Activated CD8-positive, alpha-beta memory T cell treated with anti-CD3 and anti-CD28 coated beads, Interleukin-2, amount 50 U/mL, for 48 hours (primary cell): ENCODE results near the gene BIRC6.
A peak's percentile ranks its signal among the peaks of the same experiment; 100 is the strongest.
"Not testable (repeated sequence)": the region's sequence is repeated elsewhere in the genome, so short reads cannot be mapped to it uniquely, and the experiment has no call there.

Experiments
- DNase-seq: peaks from one replicate; pipeline ENCODE4 v3.0.0-alpha.2; 2020

Gene BIRC6

DNA sequence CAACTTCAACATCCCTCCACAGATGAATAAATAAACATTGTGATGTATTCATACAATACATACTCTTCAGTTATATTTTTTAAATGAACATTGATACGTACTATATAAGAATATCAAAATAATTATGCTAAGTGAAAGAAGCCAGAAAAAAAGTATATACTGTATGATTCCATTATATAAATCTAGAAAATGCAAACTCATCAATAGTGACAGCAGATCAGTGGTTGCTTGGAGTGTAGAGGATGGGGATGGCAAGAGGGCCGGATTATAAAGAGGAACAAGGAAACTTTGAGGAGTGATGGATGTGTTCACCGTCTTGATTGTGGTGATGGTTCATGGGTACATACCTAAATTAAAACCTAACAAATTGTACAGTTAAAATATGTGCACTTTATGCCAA is 268.0 kb downstream of the BIRC6 start:
- DNase-seq = no peak

DNA sequence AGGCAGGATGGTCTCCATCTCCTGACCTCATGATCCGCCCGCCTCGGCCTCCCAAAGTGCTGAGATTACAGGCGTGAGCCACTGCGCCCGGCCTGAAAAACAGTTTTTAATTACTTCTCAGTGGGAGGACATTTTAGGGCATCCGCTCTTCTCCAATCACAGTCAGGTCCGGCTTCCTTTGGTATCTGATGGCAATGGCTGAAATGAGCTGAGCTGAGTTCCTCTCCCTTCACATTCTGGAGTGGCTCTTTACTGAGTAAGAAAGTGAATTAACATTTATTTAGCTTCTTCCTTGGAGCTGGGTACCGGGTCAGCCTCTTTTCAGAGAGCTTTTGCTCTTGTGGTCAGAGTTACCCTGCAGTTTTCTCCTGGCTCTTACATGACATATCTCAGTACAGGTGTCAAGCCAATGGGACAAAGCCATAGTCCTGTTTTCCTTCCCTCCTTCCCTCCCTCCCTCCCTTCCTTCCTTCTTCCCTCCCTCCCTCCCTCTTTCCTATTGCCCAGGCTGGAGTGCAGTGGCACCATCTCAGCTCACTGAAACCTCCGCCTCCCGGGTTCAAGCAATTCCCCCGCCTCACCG is 269.9 kb downstream of the BIRC6 start:
- DNase-seq = no peak

DNA sequence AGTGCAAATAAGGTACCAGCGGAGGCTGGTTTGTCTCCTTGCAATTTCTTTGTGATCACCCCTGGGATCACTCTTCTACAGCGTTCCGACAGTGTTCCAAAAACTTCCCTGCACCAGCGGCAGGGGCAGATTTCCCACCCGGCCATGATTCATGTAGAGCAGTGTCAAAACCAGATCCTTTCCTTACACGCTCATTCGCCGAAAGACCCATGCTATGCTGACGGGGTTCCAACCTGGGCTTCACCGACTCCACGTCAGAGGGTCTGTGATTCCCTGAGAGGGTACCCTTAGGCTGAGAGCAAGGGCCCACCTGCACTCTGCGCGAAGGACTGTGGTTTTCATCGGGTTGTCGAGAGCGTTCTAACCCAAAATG is 270.6 kb downstream of the BIRC6 start:
- DNase-seq = no peak

DNA sequence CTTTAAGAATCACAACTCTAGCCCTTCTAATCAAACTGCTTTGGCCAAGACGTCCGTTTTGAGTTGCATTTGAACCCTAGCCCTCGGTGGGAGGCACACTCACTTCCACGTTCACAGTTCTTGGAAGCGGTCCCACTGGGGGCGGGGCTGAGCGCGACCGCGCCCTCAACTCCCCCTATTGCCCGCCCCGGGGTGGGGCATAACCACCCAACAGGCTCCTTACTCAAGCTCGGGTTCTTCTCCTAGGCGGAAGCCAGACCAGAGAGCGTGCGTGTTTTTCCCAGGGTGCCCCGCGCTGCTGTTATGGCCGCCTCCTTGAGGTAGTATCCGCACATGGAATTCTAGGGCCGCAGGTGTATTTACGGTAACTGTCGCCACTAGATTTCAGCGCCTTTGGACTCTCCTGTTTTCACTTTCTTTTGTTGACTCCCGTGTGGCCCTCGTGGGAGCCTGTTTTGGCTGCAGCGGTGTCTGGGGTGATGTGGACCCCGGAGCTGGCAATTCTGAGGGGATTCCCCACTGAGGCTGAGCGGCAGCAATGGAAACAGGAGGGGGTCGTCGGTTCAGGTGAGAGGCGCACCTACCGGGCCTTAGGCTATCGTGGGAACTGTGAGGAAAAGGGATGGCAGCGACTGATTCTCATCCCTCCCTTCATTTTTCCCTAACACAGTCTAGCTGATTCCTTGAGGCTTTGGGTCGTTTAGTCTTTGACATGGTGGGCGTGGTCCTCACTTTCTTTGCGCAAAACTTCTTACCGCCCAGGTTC is 271.2 kb downstream of the BIRC6 start, which contains the start of gene TTC27:
Gene TTC27, plus strand, starts transcription at position 237 of the 766 bp plus-strand sequence. Its CDS starts 243 bp downstream, at position 480.
- peak; percentile 95 for DNase-seq

DNA sequence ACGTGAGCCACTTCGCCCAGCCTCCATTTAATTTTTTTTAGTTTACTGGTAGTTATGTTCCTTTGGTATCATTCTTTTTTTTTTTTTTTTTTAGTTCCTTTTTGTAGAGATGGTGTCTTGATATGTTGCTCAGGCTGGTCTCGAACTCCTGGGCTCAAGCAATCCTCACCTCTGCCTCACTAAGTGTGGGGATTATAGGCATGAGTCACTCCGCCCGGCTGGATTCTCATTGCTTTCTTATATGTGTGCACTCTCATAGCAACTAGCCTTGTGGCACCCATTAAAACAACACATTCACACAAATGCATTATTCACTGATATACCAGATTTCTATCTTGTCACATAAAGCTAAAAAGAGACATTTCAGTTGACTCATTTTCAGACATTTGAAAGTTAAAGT is 275.3 kb downstream of the BIRC6 start:
- DNase-seq = no peak

DNA sequence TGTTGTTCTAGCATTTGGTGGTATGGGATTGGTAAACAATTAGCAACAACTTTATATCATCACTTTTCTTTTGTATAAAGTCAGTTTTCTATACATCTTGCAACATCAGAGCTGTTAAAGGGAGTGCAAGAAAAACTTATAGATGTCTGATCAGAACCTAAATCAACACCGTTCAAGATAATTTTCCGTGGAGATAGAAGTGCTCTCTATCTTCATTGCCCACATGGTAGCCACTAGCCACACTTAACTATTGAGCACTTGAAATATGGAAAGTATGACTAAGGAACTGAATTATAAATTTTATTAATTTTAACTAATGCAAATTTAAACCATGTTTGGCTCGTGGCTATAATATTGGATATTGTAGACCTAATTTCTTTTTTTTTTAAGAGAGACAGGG is 276.2 kb downstream of the BIRC6 start:
- DNase-seq = no peak

DNA sequence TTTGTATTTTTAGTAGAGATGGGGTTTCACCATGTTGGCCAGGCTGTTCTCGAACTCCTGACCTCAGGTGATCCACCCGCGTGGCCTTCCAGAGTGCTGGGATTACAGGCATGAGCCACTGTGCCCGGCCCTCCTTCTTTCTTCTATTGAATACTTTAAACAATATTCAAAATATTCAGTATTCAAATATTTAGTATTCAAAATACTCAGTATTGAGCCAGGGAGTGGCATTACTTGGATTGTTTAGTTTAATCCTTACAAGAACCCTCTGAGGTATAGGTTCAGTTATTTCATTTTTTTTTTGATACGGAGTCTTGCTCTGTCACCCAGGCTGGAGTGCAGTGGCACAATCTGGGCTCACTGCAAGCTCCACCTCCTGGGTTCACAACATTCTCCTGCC is 281.7 kb downstream of the BIRC6 start:
- DNase-seq = not testable (repeated sequence)

DNA sequence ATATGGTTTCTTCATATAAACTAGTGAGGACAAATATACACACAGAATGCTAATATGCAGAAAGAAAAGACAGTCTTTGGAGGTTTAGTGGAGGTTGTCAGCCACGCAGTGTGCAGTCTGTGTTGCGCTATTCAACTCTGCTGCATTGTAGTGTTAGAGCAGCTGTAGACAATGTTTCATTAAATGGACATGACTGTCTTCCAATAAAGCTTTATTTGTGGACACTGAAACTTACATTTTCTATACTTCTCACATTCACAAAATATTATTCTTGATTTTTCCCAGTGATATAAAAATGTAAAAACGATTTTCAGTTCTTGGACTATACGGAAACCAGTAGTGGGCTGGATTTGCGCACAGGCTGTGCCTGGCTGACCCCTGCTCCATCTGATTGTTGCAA is 284.4 kb downstream of the BIRC6 start:
- no peak for DNase-seq

DNA sequence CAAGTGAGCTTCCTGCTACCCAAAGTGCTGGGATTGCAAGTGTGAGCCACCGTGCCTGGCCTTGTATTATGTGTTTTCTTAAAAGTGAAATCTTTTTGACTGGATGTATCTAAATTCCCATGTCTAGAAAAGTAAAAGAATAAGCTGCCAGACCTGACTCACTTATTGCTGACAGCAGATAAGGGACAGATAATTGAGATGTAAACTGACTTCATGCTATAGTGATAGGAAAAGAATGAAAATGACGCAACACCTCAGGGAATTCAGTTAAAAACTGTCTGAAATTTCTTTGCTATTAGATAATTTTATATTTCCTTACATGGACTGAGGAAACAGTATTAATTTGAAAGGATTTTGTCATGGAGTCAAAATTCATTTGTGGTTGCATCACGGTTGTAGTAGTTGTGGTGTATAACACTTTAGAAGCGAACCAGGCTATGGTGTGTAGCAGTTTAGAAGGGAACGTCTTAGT is 290.4 kb downstream of the BIRC6 start:
- no peak for DNase-seq

DNA sequence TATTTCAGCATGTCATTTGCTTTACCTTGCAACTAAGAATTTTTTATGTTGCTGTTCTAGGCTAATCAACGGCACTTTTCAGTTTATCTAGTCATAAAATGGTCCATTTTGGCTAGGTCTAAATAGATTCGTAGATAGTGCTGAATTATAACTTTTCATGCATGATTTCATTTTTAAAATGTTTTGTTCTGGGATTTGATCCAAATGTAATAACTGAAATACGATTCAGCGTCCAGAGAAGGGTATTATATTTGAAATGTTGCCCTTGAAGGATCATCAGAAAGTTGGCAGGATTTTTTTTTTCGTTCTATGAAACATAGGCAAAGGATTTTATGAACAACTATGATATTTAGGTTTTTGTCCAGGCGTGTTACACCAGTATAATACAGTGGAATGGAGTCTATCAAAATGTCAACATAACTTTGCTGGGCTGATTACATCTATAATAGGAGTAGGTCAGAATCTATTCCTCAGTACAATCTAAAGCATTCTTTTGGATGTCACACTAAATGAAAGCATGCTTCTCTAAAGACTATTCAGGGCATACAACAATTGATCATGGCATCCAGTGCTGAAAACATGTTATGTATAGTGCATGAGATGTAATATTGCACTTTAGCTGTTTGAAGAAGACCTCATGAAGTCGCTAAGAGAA is 295.9 kb downstream of the BIRC6 start:
- no peak for DNase-seq

DNA sequence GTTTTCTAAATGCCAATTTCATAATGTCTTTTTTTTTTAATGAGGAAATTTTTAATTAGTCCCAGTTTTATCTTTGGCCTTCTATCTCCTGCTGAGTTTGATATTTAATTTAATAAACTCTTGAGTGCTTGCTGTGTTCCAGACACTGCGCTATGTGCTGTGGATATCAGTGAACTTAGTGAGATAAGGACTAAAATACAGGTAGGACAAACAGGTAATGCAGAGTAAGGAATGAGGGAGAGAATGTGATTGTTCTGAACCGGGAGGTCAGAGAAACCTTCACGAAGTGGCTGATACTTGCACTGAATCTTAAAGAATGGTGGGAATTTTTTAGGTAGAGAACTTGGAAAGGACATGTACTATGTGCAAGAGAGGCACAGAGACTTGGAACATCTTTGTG is 299.2 kb downstream of the BIRC6 start:
- DNase-seq = no peak

DNA sequence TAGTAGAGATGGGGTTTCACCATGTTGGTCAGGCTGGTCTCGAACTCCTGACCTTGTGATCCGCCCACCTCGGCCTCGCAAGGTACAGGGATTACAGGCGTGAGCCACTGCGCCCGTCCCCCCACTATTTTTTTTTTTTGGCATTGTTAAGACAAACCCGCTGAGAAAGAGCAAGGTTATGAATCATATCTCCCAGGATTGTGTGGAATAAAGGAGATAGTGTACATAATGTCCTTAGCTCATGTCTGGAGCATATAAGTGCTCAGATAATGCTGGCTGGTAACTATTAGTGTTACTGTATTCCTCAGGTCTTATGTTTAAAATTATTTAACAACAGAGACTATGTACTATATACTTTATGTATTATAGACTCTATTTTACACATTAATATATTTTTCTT is 307.0 kb downstream of the BIRC6 start:
- DNase-seq = no peak

DNA sequence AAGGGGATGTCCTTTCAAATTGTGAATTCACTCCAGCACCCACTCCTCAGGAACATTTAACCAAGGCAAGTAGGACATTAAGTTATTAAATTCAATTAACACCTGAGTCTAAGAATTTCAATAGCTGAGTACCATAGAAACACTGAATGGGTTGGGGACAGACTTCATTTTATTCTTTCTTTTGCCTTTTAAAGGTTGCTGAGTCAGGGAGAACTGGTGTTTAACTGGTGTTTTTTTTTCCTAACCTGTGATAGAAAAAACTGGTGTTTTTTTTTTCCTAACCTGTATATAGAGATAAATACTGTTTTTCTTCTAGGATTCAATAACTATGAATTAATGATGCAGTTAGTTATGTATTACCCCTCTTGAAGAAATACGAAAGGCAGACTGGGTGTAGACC is 309.9 kb downstream of the BIRC6 start:
- no peak for DNase-seq

DNA sequence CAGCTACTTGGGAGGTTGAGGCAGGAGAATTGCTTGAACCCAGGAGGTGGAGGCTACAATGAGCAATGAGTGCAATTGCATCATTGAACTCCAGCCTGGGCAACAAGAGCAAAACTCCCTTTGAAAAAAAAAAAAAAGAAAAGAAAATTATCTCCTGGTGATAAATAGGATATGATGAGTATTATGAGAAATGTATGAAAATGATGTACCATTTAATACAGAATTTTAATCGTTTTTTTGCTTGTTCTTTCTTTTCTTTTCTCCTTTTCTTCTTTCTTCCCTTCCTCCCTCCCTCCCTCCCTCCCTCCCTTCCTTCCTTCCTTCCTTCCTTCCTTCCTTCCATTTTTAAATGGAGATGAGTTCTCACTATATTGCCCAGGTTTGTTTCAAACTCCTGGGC is 311.4 kb downstream of the BIRC6 start:
- DNase-seq = no peak
